ENCODE measurements around the gene MYOC.

GRCh38 chr1:171636141-171636540 is 16.3 kb downstream of the MYOC start:
- TF ChIP-seq CTCF (IDR thresholded peaks at IDR 0.05; ENCODE audit: low read depth, low read length) (no peak), EZH2phosphoT487 (IDR thresholded peaks at IDR 0.05; ENCODE audit: low read depth) (no peak)
